Vein endothelial cell (primary cell): Measurements from ENCODE around the gene IL6R. TPM values are rescaled to one million over a fixed set of nuclear protein-coding genes. Genes with fewer than 3 reads are reported as not detected.

ENCODE experiments used
- total RNA-seq: library from RNA; depleted of rRNA; stranded (reverse); fragments of >200 nt; gene quantifications from 2 replicates; pipeline ENCODE4 v1.2.3, GENCODE V29; 2012

Gene IL6R
- 6.9 and 8.5 TPM in 2 replicates for total RNA-seq

GRCh38 chr1:154404984-154405746 lies at the start of gene IL6R:
Gene IL6R (plus strand): TSS chr1:154405343. CDS start chr1:154405630, 287 bp downstream.

GRCh38 chr1:154502066-154502743 lies 97.1 kb downstream of the IL6R start, which contains the start of the genes SHE and TDRD10:
Gene SHE (minus strand): TSS chr1:154502412. CDS start chr1:154502026, 386 bp downstream.
Gene TDRD10 (plus strand): TSS chr1:154502219. CDS start chr1:154506904, 4,685 bp downstream.

Other genes with a start within 250 kb of the IL6R start
- gene TPM3, start 213.2 kb upstream of the IL6R start, total RNA-seq, result 741 and 1,680 TPM in 2 replicates
- gene CFAP141, start 199.0 kb upstream of the IL6R start, total RNA-seq, result not detected in 2 replicates
- 129 and 154 TPM in 2 replicates for gene UBAP2L, start 184.4 kb upstream of the IL6R start, total RNA-seq
- 116 and 120 TPM in 2 replicates for gene HAX1, start 132.7 kb upstream of the IL6R start, total RNA-seq
- 0.65 TPM in 1 of 2 replicates, not detected in the other for gene AQP10, start 84.2 kb upstream of the IL6R start, total RNA-seq
- 82.0 and 84.5 TPM in 2 replicates for gene ATP8B2, start 79.8 kb upstream of the IL6R start, total RNA-seq
- 2.9 and 4.8 TPM in 2 replicates for gene TDRD10, start 96.9 kb downstream of the IL6R start, total RNA-seq
- gene SHE, start 97.1 kb downstream of the IL6R start, total RNA-seq, result 66.0 and 81.9 TPM in 2 replicates
- 45.5 and 47.0 TPM in 2 replicates for gene UBE2Q1, start 153.3 kb downstream of the IL6R start, total RNA-seq
- under 0.01 TPM in 1 of 2 replicates, not detected in the other for gene CHRNB2, start 162.4 kb downstream of the IL6R start, total RNA-seq
- gene ADAR, start 202.8 kb downstream of the IL6R start, total RNA-seq, result 126 and 133 TPM in 2 replicates